HL-60 (cell line): ENCODE measurements around the gene NAPEPLD.
"Not testable (repeated sequence)": the region's sequence is repeated elsewhere in the genome, so short reads cannot be mapped to it uniquely, and the experiment has no call there.

Experiments
- DNase-seq, 2 experiments: peaks; one replicate each; pipeline ENCODE4 v3.0.0-alpha.2; 2010 to 2020; ENCODE audit warnings: low read depth in 1 of 2, low spot score in 1 of 2
- H3K27ac ChIP-seq: fragments of 250-450 bp; sonication (Bioruptor Pico); replicated peaks from 2 replicates; pipeline ENCODE4 v1.5.1; 2020; ENCODE audit warnings: mild to moderate bottlenecking, moderate library complexity
- H3K27me3 ChIP-seq: fragments of 250-450 bp; sonication (Bioruptor Pico); 2 replicates; pipeline ENCODE4 v1.5.1; 2021; ENCODE audit warnings: mild to moderate bottlenecking, moderate library complexity; ENCODE audit not compliant: insufficient read depth, poor library complexity, severe bottlenecking
- H3K4me3 ChIP-seq: replicated peaks from 2 replicates; pipeline ENCODE4 v1.5.1; 2011; ENCODE audit warnings: mild to moderate bottlenecking, control low read depth, low read length; ENCODE audit not compliant: insufficient read depth
- CTCF ChIP-seq: IDR thresholded peaks from one replicate; pipeline ENCODE4 v1.5.1; 2011; ENCODE audit warnings: low read length, control low read depth, inconsistent platforms; ENCODE audit not compliant: insufficient read depth
- GABPA ChIP-seq: IDR thresholded peaks from 2 replicates; pipeline ENCODE4 v1.6.1; 2012; ENCODE audit warnings: low read depth
- POLR2AphosphoS5 ChIP-seq: IDR thresholded peaks from 2 replicates; pipeline ENCODE4 v1.6.1; 2012; ENCODE audit warnings: low read depth
- SPI1 ChIP-seq: IDR thresholded peaks from 2 replicates; pipeline ENCODE4 v1.6.1; 2012; ENCODE audit warnings: low read depth, mild to moderate bottlenecking, borderline replicate concordance
- long read RNA-seq: library from polyadenylated mRNA; unstranded; transcript quantifications from one replicate; pipeline ENCODE4 v2.0.0, GENCODE V29; 2020

The NAPEPLD gene
- long read RNA-seq, full-length matches to known transcripts = 19 of 59 reads
- long read RNA-seq, partial matches to known transcripts = 20 of 59 reads
- long read RNA-seq, other reads (novel, unspliced or antisense) = 20 of 59 reads

- peak within 1 kb of the TSS; percentile 81 for H3K4me3 ChIP-seq
- no peak for TF ChIP-seq CTCF
- TF ChIP-seq GABPA = no peak
- TF ChIP-seq SPI1 = no peak
- TF ChIP-seq POLR2AphosphoS5 = peak; percentile 86
- peak within 1 kb of the TSS; percentile 91 for H3K27ac ChIP-seq
- H3K27me3 ChIP-seq = no peaks in the 10 kb centered on the region
- DNase-seq = peak; percentile 60 to 68
These were observed at the start of gene NAPEPLD for GRCh38 chr7:103148994-103149807. Gene NAPEPLD, minus strand, starts transcription at chr7:103149099. Its CDS starts 20,323 bp downstream, at chr7:103128776.

GRCh38 chr7:103198079-103198478 lies 49.2 kb upstream of the NAPEPLD start:
- H3K4me3 ChIP-seq, DNase-seq, H3K27me3 ChIP-seq: not testable (repeated sequence)

GRCh38 chr7:103195364-103195763 lies 46.5 kb upstream of the NAPEPLD start:
- not testable (repeated sequence) for H3K27ac ChIP-seq, H3K4me3 ChIP-seq, DNase-seq, H3K27me3 ChIP-seq

More at GRCh38 chr7:103198079-103198478, 49.2 kb upstream of the NAPEPLD start:
- H3K27ac ChIP-seq = not testable (repeated sequence)

- not testable (repeated sequence) for H3K4me3 ChIP-seq, DNase-seq, H3K27ac ChIP-seq, H3K27me3 ChIP-seq
These were observed 23.7 kb upstream of the NAPEPLD start for GRCh38 chr7:103172415-103173146.

GRCh38 chr7:103171695-103172414 lies 23.0 kb upstream of the NAPEPLD start:
- DNase-seq, H3K27me3 ChIP-seq, H3K27ac ChIP-seq, H3K4me3 ChIP-seq: not testable (repeated sequence)

- not testable (repeated sequence) for DNase-seq, H3K4me3 ChIP-seq, H3K27ac ChIP-seq, H3K27me3 ChIP-seq
These were observed 18.1 kb upstream of the NAPEPLD start for GRCh38 chr7:103166921-103167544.

GRCh38 chr7:103163087-103163825 lies 14.4 kb upstream of the NAPEPLD start:
- not testable (repeated sequence) for H3K27ac ChIP-seq, H3K4me3 ChIP-seq, DNase-seq, H3K27me3 ChIP-seq
- peak; percentile 91 for TF ChIP-seq SPI1

- H3K27ac ChIP-seq, H3K4me3 ChIP-seq, H3K27me3 ChIP-seq, DNase-seq: not testable (repeated sequence)
These were observed 13.7 kb upstream of the NAPEPLD start for GRCh38 chr7:103162641-103163040.

- H3K4me3 ChIP-seq, H3K27me3 ChIP-seq, DNase-seq, H3K27ac ChIP-seq: not testable (repeated sequence)
These were observed 13.2 kb upstream of the NAPEPLD start for GRCh38 chr7:103161998-103162616.

- H3K27ac ChIP-seq, H3K27me3 ChIP-seq, DNase-seq, H3K4me3 ChIP-seq: not testable (repeated sequence)
These were observed 10.2 kb upstream of the NAPEPLD start for GRCh38 chr7:103159072-103159471.

- H3K27me3 ChIP-seq, H3K27ac ChIP-seq, DNase-seq, H3K4me3 ChIP-seq: not testable (repeated sequence)
These were observed 6.6 kb upstream of the NAPEPLD start for GRCh38 chr7:103155331-103156024.
